HG03571 (cell line): ENCODE results near the gene DMWD.

ENCODE experiments used
- ATAC-seq: cut with Tn5 transposase; IDR thresholded peaks from one replicate; pipeline ENCODE4 v1.9.1; 2021; ENCODE audit not compliant: unreplicated experiment

Gene DMWD

GRCh38 chr19:45789035-45789786 is 3.4 kb downstream of the DMWD start:
- no peak for ATAC-seq

DNA sequence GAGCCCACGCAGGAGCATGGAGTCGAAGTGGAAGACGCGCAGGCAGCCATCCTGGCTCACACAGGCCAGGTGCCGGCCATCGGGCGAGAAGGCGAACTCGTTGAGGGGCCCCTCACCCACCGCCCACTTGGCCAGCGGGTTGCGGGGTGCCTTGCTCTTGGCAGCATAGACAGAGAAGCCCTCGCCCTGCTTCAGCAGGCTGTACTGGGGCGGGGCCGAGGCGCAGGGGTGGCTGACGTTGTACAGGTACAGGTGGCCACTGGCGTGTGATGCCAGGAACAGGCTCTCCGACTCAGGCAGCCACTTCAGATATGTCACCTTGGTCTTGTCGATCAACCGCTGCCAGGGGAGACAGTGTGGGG is 6.1 kb downstream of the DMWD start:
- ATAC-seq = no peak

DNA sequence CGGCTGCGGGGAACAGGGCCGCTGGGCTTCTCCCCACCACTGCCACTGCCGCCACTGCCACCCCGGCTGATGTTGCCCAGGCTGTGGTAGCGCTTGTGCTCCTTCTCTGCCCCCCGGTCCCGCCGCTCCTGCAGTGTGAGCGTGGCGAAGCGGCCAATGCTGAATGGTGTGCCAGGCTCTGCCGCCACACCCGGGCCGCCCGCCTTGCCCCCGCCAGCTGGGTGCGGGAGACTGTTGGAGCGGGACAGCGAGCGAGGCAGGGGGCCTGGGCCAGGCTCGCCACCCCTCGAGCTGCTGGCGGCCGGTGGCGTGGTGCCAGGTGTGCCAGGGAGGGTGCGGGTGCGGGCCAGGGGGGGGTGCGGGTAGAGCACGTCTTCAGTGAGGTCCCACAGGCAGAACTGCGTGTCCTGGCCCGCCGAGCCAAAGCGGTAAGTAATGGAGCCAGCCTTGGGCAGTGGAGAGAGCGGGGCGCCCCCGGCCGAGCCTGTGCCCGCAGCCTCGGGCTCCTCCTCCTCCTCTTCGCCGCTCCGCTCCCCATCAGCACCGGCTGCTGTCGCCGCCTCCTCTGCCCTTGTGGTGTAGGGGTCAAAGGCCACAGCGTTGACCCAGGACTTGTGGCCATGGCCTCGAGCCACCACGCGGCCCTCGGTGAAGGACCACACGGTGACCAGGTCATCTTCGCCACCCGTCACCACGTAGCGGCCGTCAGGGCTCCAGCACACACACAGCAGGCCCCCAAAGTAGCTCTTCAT is 6.7 kb downstream of the DMWD start:
- ATAC-seq = no peak

DNA sequence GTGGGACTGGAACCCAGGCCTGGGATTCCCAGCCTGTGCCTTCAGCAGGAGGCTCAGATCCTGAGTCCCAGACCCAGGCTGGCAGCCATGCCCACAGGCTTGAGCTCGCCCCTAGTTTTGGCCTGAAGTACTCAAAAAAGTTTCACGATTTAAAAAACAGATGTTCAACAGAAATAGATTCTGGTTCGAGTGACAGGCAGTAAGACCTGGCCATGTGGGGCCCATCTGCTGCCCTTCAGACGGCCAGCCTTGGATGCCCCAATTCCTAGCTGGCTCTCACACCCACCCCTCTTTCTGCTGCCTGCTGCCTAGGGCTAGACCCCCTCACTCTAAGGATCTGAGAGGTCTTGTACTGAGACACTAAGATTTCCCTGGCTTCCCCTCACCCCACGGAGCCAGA is 7.5 kb downstream of the DMWD start:
- no peak for ATAC-seq

DNA sequence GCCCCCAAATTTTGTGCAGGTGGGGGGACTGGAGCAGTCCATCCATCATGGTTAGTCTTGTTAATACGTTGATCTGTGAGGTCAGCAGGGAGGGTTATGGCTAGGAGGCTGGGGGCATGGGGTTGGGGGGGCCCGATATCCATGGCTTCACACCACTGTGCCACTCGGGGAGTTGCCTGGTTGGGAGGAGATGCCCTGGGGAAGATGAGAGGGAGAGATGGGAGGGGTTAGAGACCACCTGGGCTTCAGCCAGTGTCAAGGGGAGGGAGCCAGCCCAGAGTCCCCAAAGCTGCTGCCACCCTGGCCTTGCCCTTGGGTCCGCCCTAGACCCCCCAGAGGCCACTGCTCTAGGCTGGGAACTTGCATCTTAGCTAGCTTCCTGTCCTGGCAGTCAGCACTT is 8.5 kb downstream of the DMWD start:
- ATAC-seq = no peak

DNA sequence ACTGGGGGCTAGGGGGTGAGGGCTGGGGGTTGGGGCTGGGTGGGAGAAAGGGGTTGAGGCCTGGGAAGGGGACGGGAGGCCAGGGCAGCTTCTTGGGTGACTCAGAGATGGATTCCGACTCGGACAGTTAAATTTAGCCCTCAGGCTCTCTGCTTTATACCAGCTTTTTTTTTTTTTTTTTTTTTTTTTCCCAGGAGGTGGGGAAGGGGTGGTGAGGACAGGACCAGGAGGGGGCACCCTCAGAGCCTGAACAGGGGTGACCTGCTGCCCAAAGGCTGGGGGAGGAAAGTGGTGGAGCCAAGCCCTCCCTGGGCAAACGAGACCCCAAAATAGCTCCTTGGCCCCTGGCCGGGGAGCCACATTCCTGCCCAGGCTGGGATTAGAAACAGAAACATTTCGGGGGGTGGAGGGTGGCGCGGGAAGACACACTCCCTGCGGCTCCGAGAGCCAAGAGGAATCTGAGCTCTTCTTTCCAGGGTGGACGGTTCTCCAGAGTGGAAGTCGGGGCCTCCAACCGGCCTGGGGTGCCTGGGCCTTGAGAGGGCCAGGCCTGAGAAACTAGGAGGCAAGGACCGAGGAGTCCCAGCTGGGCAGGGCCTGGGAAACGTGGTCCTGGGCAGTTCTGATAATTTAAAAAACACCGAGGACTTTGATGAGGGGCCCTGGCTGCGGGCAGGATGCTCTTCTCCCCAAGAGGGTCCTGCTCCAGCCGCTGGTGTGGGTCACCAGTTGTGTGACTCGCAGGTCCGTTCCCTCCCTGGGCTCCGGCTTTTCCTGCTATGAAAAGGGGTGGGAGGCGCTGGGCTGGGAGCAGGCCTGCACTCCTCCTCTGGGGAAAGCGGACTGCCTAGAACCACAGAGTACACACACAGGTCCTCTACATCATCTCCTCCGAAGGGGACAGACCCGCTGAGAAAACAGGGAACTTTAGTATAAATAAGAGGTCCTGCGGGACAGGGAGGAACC is 9.5 kb downstream of the DMWD start:
- ATAC-seq = no peak

- no peak for ATAC-seq
These were observed 10.4 kb downstream of the DMWD start, which contains the start of gene DMPK for GRCh38 chr19:45782162-45782691. Gene DMPK (minus strand): TSS chr19:45782490. CDS start chr19:45782352, 138 bp downstream.

- no peak for ATAC-seq
These were observed 11.2 kb downstream of the DMWD start for GRCh38 chr19:45781214-45782161.

DNA sequence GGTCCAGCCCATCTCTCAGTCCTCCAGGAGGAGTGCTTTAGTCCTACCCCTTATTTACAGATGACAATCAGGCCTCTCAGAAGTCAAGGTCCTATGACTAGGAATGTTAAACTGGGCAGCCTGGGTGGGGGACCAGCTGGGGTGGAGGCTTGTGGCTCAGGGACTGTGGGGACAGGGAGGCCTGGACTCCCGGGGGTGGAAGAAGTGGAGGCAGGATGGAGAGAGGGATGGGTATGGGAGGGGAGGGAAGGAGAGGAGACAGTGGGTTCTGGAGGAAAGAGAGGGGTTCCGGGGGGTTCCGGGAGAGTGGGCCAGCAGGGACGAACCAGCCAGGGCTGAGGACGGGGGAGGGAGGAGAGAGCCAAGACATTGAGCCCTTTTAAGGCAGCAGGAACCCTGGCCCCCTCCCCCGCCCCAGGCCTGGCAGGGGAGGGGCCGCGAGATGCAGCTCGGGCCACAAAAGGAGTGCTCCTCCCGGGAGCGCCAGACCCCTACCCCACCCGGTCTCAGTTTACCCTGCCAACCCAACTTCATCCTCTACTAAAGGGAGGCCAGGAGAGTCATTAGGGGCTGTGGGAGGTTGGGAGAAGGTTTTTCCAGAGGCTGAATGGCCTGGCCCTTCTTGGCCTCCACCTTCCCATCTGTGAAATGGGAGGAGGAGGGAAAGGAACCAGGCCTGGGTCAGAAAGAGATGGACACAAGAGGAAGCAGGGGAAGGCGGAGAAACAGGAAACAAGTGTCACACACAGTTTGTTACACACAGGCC is 12.0 kb downstream of the DMWD start:
- no peak for ATAC-seq

DNA sequence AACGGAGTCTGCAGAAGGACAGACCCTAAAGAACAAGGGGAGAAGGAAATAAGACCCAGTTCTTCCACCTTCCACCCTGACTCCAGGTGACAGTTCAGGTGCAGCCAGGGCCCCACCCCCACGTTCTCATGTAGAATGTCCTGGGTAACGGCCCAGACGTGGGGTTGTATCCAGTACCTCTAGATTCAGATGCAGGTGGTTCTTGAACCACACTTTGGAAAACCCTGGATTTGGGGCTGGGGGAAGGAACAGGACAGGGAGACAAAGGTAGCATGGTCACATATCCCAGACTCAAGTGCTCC is 12.5 kb downstream of the DMWD start:
- no peak for ATAC-seq

GRCh38 chr19:45779231-45780145 is 13.2 kb downstream of the DMWD start:
- ATAC-seq = peak; percentile 65

DNA sequence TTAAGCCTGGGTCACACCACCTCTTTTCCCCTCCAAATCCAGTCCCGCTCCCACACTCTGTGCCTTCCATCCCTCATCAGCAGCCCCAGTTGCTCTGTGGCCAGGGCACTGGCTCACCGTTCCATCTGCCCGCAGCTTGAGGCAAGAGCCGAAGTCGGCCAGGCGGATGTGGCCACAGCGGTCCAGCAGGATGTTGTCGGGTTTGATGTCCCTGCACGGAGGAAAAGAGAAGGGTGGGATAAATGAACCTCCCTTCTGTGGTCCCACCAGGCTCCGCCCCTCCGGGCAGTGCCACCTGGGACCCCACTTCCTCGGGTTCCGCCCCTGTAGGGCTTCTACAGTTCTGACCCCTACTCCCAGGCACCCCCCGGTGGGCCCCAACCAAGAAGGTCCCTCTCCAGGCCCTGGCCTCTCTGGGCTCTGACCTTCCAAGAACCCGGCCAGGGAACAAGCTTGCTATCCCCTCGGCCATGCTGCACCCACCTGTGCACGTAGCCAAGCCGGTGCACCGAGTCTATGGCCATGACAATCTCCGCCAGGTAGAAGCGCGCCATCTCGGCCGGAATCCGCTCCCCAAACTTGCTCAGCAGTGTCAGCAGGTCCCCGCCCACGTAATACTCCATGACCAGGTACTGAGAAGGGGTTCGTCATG is 14.5 kb downstream of the DMWD start:
- no peak for ATAC-seq

DNA sequence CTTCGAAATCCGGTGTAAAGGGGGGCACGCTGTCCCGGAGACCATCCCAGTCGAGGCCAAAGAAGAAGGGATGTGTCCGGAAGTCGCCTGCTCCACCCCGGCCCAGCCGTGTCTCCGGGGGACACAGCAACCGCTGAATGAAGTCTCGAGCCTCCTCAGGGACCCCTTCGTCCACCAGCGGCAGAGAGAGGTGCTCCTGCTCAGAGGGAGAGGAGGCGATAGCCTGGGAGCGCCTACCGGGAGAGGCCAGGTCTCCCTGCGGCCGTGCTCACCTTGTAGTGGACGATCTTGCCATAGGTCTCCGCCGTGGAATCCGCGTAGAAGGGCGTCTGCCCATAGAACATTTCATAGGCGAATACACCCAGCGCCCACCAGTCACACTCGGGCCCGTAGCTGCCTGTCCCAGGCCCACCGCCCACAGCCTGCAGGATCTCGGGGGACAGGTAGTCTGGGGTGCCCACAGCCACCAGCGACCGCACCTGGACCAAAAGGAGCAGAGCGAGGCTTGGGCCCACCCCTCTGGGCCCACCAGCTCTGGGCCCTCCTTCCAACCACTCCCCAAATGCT is 15.2 kb downstream of the DMWD start:
- ATAC-seq = no peak

GRCh38 chr19:45774765-45775164 is 17.9 kb downstream of the DMWD start:
- ATAC-seq = no peak

GRCh38 chr19:45773384-45773783 is 19.3 kb downstream of the DMWD start:
- ATAC-seq = no peak

DNA sequence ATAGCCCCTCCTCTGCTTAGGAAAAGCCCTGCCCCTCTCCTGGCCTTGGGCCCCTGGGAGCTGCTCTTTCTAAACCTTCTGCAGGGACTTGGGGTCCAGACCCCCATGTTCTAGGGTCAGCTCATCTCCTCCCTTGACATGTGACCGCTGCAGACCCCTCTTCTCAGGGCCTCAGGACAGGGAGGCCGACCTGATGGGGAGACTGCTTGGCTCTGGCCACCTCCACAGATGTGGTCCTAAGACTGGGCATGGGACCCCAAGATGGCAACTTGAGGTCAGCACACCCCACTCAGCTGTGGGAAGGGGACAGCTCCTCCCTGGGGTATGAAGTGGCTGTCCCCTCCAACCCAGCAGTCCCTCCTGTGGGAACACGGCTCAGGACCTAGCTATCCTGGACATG is 19.7 kb downstream of the DMWD start:
- ATAC-seq = no peak

DNA sequence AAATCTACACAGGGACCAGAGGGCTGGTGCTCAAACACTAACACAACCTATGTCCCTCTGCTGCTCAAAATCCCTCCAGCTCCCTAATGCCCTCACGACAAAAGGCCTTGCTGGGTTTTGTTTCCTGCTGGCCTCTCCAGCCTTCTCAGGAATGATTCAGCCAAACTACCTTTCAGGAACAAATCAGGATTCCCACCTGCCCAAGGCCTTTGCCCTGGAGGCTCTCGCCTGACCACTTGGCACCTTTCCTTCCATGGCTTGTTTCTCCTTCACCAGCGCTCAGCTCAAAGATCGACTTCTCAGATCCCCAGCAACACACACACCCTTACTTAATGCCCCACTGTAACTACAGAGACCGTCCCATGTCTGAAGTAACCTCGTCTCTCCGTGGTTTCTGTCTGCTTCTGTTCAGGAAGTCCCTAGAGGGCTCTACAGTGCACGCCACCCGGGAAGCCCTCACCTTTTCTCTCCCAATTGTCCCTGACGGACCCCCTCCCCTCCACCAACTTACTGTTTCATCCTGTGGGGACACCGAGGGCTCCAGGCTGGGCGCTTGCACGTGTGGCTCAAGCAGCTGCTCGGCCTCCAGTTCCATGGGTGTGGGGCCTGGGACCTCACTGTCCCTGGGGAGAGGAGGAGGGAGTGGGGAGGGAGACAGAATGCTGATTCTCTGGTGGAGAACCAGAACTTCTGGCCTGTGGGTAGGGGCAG is 20.4 kb downstream of the DMWD start:
- no peak for ATAC-seq
